NCI-H187 treated with DMSO at 0.1 percent for 48 hours (cell line): ENCODE results near the gene HPD.
"Not testable (repeated sequence)": the region's sequence is repeated elsewhere in the genome, so short reads cannot be mapped to it uniquely, and the experiment has no call there.

ENCODE experiments used
- DNase-seq: peaks from one replicate; lab custom pipeline; 2025; lab: John Stamatoyannopoulos, UW

The HPD gene

GRCh38 chr12:121797937-121798786 lies 60.5 kb downstream of the HPD start:
- DNase-seq, result peak; percentile 77

- no peak for DNase-seq
These were observed 61.6 kb downstream of the HPD start for GRCh38 chr12:121796855-121797751.

GRCh38 chr12:121795034-121795968 lies 63.4 kb downstream of the HPD start:
- DNase-seq, result no peak

DNA sequence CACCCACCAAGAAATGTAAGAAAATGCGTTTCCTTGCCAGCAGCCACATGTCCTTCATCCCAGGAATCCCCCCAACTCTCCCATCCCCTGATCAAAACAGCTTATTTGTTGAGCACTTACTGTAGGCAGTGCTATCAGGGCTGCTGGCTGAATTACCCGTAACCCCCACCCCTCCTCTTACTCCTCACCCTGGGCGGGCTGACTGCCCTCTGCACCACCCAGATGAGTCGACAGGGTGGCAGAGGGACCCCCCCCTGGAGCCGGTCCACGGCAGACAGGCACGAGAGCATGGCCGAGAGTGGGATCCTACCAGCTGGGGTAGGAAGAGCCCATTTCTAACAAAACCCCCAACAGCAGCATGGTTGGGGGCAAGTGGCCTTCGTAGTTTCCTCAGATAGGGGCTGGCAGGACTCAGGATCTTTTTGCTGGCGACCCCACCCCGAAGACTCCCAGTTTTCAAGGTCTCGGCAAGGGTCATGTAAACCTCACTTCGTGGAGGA lies 64.1 kb downstream of the HPD start:
- DNase-seq, result no peak

- DNase-seq, result no peak
These were observed 64.7 kb downstream of the HPD start for GRCh38 chr12:121793838-121794533.

GRCh38 chr12:121793440-121793837 lies 65.2 kb downstream of the HPD start, which contains the start of gene RHOF:
RHOF (minus strand) TSS chr12:121793688; CDS start chr12:121793633, 55 bp downstream.
- no peak for DNase-seq

DNA sequence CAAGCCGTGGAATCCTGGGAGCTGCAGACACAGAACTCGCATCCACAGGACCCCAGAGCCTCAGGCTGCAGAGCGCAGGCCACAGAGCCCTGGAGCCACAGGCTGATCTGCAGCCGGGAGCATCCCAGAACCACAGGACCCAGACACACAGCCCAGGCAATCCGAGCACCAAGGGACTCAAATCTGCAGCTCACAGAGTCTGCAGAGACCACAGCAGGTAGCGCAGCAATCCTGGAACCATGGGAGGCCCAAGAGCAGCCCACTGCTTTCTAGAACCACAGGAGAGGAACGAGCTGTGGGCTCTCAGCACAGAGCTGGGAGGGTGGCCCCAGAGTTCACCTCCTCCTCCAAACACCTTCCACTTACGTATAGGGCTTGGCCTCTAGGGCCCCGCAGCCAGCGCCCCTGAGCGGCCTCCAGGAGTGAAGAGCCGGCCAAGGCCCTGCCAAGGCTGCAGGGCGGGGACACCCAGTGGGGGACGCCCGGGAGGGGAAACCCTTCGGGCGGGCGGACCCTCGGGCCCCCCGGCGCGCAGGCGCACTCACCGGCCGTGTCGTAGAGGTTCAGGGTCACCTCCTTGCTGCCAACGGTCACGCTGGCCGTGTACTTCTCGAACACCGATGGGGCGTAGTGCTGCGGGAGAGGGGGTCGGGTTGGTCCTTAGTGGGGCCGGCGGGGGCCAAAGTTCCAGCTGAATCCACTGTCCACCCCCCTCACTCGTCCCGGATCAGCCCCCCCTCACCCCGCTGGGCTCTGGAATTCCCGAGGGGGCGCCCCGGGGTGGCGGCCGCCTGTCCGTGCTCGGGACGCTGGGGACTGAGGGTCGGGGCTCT lies 65.8 kb downstream of the HPD start:
- DNase-seq, result no peak

- no peak for DNase-seq
These were observed 66.7 kb downstream of the HPD start for GRCh38 chr12:121791671-121792551.

DNA sequence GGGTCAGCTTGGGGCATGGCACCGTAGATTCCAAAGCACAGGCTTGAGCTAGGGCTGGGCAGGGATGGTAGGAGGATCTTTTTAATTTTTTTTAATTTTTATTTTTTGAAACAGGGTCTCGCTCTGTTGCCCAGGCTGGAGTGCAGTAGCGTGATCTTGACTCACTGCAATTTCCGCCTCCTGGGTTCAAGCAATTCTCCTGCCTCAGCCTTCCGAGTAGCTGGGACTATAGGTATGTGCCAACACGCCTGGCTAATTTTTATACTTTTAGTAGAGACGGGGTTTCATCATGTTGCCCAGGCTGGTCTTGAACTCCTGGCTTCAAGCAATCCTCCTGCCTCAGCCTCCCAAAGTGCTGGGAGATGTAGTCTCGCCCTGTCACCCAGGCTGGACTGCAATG lies 67.9 kb downstream of the HPD start:
- not testable (repeated sequence) for DNase-seq

DNA sequence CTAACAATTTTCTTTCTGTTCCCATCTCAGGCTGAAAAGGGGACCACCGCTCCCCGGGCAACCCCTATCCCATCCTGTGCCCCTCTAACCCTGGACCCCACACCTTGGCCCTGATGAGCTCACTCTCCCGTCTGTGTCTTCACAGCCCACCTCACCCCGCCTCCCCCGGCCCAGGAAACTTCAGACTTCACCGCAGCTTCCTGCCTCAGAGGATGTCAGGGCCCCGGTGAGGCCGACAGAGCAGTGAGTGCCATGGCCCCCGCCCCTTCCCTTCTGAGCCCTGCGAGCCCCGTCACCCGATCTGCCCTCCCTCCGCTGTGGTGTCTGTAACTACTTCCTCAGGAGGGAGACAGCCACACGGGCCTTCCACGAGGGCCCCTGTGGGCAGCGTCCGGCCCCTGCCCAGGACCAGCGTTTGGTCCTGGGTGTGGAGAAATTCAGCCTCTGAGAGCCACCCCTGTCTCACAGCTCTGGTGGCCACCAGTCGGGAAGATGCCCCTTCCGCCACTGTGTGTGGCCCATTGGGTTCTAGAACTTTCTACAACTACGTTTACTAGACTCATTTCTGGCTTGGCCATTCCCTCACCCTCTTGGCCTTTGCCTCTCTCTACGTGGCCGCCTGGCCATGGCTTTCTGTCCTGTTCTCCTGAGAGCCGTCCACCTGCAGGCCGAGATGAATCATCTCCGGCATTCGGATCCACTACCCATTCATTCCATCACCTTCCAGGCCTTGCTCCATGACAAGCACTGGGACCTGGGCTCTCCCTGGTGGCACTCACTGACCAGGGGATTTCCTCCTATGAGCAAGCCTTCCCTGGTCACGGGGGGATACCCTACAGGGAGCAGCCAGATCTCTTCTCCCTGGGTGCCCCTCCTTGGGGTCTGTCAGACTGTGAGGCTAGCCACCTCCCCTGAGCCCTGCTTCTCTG lies 68.6 kb downstream of the HPD start:
- DNase-seq, result no peak
